ENCODE data around the gene ROR1.

DNA sequence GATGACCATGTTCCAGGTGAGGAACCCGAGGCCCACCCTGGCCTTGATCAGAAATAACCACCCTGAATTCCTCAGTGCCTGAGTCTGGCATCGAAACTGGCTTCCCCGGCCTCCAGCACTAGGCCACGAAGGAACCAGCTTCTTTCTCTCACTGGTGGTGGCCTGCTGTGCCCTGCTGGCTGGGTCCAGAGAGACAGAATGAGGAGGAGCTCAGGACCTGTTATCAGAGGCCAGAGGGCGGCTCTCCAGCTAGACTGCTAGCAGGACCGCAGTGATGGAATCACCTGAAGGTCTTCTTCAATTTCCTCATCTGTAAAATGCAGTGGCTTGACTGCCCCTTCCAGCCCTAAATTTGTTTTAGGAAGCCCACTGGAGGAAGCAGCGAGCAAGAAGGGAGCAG is 20.5 kb downstream of the ROR1 start:
- TF ChIP-seq, protein P1, sequence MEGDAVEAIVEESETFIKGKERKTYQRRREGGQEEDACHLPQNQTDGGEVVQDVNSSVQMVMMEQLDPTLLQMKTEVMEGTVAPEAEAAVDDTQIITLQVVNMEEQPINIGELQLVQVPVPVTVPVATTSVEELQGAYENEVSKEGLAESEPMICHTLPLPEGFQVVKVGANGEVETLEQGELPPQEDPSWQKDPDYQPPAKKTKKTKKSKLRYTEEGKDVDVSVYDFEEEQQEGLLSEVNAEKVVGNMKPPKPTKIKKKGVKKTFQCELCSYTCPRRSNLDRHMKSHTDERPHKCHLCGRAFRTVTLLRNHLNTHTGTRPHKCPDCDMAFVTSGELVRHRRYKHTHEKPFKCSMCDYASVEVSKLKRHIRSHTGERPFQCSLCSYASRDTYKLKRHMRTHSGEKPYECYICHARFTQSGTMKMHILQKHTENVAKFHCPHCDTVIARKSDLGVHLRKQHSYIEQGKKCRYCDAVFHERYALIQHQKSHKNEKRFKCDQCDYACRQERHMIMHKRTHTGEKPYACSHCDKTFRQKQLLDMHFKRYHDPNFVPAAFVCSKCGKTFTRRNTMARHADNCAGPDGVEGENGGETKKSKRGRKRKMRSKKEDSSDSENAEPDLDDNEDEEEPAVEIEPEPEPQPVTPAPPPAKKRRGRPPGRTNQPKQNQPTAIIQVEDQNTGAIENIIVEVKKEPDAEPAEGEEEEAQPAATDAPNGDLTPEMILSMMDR (IDR thresholded peaks at IDR 0.05; ENCODE audit: extremely low read depth in 1 of 2, insufficient read depth in 1 of 2, low read depth in 1 of 2, low read length in 2 of 2) = no peak
- TF ChIP-seq EZH2 (IDR thresholded peaks at IDR 0.05; ENCODE audit: borderline replicate concordance, low read depth, low read length, severe bottlenecking) (no peak), POLR2A (IDR thresholded peaks at IDR 0.05; ENCODE audit: low read depth, low read length) (no peak), JUN (IDR thresholded peaks at IDR 0.05; ENCODE audit: borderline replicate concordance, insufficient read depth, insufficient read length, low read depth) (no peak), POLR2AphosphoS5 (IDR thresholded peaks at IDR 0.05; ENCODE audit: insufficient read depth, low read depth, low read length) (no peak), GATA2 (IDR thresholded peaks at IDR 0.05; ENCODE audit: insufficient read depth, insufficient read length, low read depth, low read length) (no peak), MYC (IDR thresholded peaks at IDR 0.05; ENCODE audit: low read depth, low read length) (no peak), FOS (IDR thresholded peaks at IDR 0.05; ENCODE audit: borderline replicate concordance, insufficient read depth, low read length) (no peak)
- TF ChIP-seq, protein P2, sequence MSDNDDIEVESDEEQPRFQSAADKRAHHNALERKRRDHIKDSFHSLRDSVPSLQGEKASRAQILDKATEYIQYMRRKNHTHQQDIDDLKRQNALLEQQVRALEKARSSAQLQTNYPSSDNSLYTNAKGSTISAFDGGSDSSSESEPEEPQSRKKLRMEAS (IDR thresholded peaks at IDR 0.05; ENCODE audit: insufficient read depth, insufficient read length) = no peak

Measured in endothelial cell of umbilical vein (primary cell).